ENCODE data around the gene GABRD.

The GABRD gene

GRCh38 chr1:2018217-2019171 lies 651 bp upstream of the GABRD start:
- no peak for DNase-seq

DNA sequence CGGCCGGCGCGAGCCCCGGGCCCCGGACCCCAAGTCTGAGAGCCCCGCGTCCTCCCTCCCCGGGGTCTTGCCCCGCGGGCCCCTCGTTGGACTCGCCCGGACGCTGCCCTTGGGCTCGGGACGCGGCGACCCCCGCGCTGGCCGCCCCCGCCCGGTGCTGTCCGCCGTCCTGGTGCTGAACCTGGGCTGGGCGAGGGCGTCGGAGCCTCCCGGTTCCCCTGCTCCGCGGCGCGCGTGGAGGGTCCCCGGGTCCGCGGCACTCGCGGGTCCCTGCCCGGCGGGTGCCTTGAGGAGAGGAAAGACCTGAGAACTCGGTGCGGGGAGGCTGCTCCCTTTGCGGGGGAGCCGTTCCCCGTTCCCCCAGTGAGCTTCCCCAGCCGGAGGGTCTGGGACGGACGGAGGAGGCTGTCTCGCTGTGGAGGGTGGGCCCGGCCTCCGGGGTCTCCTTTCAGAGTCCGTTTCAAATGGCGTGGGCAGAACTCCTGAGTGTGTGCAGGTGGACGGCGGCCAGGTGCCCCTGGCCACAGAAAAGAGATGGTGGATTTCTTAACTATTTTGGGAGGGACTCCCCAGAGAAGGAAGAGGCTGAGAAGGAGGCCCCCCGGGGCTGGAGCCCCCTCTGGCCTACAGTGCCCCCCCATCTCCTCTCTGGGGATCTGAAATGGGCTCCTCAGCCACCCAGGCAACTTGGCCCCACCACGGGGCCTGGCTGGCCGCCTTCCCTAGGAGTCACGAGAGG lies 595 bp downstream of the GABRD start:
- DNase-seq: no peak

GRCh38 chr1:2020310-2020655 lies 1.1 kb downstream of the GABRD start:
- DNase-seq: no peak

- no peak for DNase-seq
Observed at GRCh38 chr1:2021550-2021949, 2.4 kb downstream of the GABRD start.

- no peak for DNase-seq
Observed at GRCh38 chr1:2022063-2022770, 3.1 kb downstream of the GABRD start.

GRCh38 chr1:2023187-2023586 lies 4.0 kb downstream of the GABRD start:
- no peak for DNase-seq

DNA sequence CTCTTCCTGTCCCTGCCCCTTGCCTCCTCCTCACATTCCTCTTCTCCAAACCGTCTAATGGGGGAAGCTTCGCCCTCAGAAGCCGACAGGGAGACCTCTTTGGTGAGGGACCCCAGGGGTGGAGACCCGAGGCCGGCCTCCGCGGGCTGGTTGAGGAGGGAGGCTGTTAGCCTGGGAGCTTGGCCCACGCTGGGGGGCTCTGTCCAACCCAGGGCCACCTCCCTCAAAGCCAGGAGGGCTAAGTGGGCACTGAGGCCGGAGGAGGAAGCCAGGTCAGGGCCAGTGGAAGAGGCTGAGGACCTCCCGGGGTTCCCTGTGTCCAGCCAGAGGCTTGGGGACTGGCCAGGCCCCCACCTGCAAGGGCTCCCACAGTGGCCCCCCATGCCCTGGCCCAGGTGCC lies 5.3 kb downstream of the GABRD start:
- DNase-seq: no peak

- no peak for DNase-seq
Observed at GRCh38 chr1:2024887-2025286, 5.7 kb downstream of the GABRD start.

DNA sequence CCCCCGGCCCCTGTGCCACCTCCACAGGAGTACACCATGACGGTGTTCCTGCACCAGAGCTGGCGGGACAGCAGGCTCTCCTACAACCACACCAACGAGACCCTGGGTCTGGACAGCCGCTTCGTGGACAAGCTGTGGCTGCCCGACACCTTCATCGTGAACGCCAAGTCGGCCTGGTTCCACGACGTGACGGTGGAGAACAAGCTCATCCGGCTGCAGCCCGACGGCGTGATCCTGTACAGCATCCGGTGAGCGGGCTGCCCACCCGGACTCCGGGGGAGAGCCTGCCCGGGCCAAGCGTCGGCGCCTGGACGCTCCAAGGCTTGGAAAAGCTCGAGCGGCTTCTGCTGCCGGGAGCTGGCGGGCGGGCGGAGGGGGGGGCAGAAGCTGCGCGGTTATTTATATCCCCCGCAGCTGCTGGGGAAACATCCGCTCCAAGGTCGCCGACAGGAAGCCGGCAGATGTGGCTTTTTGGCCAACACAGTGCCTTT lies 6.4 kb downstream of the GABRD start:
- DNase-seq: no peak

DNA sequence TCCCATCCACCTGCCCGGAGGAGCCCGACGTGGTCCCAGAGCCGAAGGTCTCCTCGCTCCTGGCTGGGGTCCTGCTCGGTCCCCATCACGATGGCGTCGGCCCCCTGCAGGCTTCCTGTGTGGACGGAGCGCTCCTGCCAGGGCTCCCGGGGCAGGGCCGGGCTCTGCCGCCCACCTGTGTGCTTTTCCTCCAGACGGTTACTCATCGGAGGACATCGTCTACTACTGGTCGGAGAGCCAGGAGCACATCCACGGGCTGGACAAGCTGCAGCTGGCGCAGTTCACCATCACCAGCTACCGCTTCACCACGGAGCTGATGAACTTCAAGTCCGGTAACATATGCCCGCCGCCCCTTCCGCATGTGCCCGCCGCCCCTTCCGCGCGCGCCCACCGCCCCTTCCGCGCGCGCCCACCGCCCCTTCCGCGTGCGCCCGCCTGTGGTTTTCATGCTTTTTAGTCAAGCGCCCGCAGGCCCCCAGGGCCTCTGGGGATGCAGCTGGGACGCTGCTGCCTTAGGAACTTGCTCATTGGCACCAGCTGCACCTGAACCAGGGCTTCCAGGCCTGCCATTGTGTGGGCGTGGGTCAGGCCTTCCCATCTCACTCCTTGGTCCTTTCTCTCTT lies 8.9 kb downstream of the GABRD start:
- DNase-seq: no peak

DNA sequence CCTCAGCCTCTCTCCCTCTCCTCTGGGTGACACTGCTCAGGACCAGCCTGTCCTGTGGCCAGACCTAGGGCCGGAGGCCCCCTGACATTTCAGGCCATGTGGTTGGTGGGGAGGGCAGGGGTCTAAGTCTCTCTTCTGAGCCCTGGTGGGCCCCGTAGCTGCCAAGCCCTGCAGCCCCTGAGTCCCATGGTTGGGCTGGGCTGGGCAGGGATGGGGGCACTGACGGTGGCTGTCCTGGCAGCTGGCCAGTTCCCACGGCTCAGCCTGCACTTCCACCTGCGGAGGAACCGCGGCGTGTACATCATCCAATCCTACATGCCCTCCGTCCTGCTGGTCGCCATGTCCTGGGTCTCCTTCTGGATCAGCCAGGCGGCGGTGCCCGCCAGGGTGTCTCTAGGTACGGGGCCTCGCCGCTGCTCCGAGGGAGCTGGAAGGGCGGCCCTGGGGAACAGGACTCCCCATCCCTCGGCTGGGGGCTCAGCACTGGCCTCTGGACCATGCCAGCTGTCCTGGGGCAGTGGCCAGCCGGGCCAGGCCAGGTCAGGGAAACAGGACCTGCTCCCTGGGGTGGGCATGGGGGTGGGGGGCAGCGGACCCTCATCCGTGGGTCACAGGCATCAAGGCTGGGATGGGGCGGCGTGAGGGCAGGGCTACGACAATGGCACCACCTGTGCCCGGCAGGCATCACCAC lies 9.9 kb downstream of the GABRD start:
- DNase-seq: no peak

- no peak for DNase-seq
Observed at GRCh38 chr1:2029561-2029960, 10.4 kb downstream of the GABRD start.

DNA sequence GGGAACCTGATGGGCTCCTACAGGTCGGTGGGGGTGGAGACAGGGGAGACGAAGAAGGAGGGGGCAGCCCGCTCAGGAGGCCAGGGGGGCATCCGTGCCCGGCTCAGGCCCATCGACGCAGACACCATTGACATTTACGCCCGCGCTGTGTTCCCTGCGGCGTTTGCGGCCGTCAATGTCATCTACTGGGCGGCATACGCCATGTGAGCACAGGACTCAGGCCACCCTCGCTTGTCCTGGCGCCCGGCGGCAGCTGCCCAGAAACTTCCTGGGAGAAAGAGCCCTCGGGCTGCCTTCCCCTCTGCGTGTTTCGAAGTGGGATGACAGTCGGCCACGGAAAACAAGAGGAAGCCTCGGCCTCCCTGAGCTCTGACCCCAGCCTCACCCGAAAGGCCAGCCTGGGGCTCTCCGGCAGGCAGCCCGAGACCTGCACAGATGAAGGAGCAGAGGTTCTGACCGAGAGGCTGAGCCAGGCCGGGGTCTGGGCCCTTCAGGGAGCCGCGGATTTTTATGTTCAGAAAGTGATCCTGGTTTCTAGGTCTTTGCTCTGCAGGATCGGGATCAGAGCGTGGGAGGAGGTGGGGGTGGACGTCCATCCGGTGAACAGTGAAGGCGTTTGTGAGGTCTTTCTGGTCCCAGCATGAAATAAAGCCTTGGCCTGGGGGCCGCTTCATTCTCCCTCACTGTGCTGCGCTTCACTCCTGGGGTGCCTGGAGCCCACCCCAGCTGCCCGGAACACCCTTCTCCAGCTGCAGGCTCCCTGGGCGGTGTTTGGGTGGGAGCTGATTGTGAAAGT lies 11.1 kb downstream of the GABRD start:
- DNase-seq: no peak

DNA sequence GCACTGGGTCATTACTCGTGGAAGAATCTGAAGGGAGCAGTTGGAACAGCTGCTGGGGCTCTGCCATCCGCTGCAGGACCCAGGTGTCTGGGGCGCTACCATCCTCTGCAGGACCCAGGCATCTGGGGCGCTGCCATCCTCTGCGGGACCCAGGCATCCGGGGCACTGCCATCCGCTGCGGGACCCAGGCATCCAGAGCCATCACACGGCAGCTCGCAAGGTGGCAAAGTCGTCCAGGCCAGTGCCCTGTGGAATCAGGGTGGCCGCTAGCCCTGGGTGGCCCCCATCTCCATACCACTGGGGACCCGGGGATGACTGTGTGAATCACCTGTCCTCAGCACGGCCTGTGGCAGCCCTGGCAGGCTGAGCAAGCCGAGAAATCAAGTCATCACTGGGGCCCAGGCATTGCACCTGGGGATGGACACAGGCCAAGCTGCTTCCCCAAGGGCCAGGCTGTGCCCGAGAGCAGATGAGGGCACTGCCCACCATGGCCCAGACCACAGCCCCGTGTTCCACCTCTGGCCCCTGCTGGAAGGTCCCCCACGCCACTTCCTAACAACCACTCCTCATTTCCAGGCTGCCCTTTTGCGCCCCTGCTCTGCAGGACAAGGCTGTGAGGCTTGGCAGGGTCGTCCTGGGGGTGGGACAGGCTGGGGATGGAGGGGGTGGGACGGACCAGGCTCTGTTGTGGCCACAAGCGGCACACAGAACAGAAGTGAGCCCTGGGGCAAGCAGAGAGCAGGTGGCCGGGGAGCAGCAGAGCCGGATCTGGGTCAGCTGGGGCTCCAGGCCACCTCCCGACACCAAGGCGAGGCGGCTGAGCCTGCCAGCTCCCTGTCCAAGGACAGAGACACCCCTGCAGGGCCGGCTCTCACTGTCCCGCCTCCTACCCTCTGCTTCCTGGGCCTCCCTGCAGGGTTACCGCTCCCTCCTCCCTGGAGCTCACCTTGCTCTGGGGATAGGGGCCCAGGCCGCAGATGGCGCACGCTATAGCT lies 12.7 kb downstream of the GABRD start:
- DNase-seq: no peak

DNA sequence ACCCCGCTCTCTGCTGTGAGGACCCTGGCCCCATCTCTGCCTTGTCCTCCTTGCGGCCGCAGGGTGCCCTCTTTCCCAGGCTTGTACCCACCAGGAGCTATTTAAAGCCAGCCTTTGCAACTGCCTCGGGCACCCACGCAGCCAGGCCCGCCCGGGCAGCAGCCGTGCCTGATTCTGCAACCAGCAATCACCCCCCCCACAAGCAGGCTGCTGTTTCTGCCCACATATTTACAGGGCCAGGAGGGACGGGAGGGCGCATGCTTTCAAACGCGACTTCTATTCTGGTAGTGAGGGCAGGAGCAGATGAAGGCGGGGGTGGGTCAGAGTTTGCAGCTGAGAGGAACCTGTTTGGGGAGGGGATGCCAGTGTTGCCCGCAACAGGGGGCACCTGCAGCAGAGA lies 13.6 kb downstream of the GABRD start:
- no peak for DNase-seq

DNA sequence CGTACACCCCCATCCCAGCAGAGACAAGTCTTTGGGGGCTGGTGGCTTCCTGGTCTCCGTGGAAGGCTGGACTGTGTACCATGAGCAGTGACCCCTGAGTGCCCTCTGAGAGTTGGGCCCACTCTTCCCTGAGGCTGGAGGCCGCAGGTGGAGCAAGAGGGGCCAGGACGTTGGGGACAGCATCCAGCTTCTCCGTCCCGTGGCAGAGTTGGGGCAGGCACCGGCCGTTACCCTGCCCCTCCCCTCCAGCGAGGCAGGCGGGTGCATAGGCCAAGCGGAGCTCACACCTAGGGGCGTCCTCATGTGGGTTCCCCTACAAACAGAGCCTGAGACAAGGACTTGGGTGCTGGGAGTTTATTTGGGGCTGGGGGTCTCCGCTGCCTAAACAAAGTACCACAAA lies 14.0 kb downstream of the GABRD start:
- no peak for DNase-seq

GRCh38 chr1:2036287-2036686 lies 17.1 kb downstream of the GABRD start:
- DNase-seq: no peak

- no peak for DNase-seq
Observed at GRCh38 chr1:2037314-2037979, 18.3 kb downstream of the GABRD start.

DNA sequence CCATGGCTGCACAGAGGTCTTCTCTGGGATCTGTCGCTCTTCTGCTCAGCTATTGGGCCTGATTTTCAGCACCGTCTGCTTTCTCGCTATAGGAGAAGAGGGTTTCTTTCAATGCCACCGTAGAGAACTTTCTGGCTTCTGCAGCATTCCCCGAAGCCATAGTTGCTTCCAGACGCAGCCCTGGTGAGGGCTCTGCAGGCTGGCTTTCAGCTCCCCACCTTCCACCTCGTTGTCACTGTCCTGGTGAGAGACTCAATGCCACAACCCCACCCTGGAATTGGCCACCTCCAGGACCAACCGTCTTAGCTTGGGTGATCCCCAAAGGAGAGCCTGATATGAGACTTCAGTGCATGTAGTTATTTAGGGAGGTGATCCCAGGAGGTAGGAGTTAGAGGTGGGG lies 19.1 kb downstream of the GABRD start:
- no peak for DNase-seq

DNA sequence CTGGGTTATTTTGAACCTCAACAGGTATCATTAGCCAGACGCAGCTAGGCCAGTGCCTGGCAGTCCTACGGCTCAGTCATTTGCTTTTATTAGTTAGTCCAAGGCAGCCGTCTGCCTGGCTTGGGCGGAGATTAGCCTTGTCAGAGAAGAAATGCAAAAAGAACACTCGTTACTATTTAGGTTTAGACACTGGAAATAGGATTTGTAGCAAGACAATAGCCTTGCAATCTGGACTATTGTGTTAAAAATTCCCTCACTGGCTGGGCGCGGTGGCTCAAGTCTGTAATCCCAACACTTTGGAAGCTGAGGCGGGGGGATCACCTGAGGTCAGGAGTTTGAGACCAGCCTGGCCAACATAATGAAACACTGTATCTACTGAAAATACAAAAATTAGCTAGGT lies 20.1 kb downstream of the GABRD start:
- DNase-seq: no peak

Data from DMS79 treated with DMSO at 0.1 percent for 48 hours (cell line).